ENCODE results near the gene DSTYK.

GRCh38 chr1:205190845-205191577, 20.5 kb downstream of the DSTYK start:
- TF ChIP-seq TAF1 (IDR thresholded peaks at IDR 0.05; ENCODE audit: borderline replicate concordance, low read depth, low read length): no peak
- TF ChIP-seq RFX5 (IDR thresholded peaks at IDR 0.05; ENCODE audit: low read length): no peak
- no peak for TF ChIP-seq CTCF (IDR thresholded peaks at IDR 0.05)
- TF ChIP-seq NFIC (IDR thresholded peaks at IDR 0.05; ENCODE audit: borderline replicate concordance): no peak

Measured in SK-N-SH (cell line).